Left ventricle myocardium superior (tissue), 1 donor: ENCODE measurements around the gene LRP1-AS. TPM values are rescaled to one million over a fixed set of nuclear protein-coding genes. Genes with fewer than 3 reads are reported as not detected.

ENCODE experiments used
- microRNA-seq: library from miRNA; unstranded; fragments of <30 nt; microRNA quantifications from one replicate; pipeline ENCODE4 v1.2.0, GENCODE V29; 2020; ENCODE audit warnings: borderline number of aligned reads
- total RNA-seq: library from RNA; stranded (reverse); fragmentation: NEBNext Ultra II Directional; extraction: Animal tissue kit (Norgen Biotek cat#: 25700); gene quantifications from one replicate; pipeline ENCODE4 v1.2.1, GENCODE V29; 2021
- donor health status: DM: no; HTN: yes; CAD: no; lungs with severe emphysema.

Gene LRP1-AS
- total RNA-seq, 1 donor from 2014 or later, result not detected

Small RNA genes lying within 50 kb of the gene (microRNA-seq; reads per million reads assigned to microRNA genes)
- gene MIR1228, result not detected

Other genes with a start within 250 kb of the LRP1-AS start
- not detected for gene SDR9C7, start 213.2 kb downstream of the LRP1-AS start, total RNA-seq
- gene RDH16, start 190.0 kb downstream of the LRP1-AS start, total RNA-seq, result 0.12 TPM
- gene ZBTB39, start 141.1 kb downstream of the LRP1-AS start, total RNA-seq, result 3.4 TPM
- not detected for gene TAC3, start 131.1 kb downstream of the LRP1-AS start, total RNA-seq
- gene MYO1A, start 97.5 kb downstream of the LRP1-AS start, total RNA-seq, result not detected
- gene NEMP1, start 68.8 kb downstream of the LRP1-AS start, total RNA-seq, result 3.7 TPM
- gene NAB2, start 58.5 kb downstream of the LRP1-AS start, total RNA-seq, result 10.9 TPM
- 46.1 TPM for gene STAT6, start 36.3 kb downstream of the LRP1-AS start, total RNA-seq
- 108 TPM for gene LRP1, start 19.1 kb downstream of the LRP1-AS start, total RNA-seq
- gene NXPH4, start 69.2 kb upstream of the LRP1-AS start, total RNA-seq, result 1.8 TPM
- 33.4 TPM for gene SHMT2, start 82.1 kb upstream of the LRP1-AS start, total RNA-seq
- gene STAC3, start 103.6 kb upstream of the LRP1-AS start, total RNA-seq, result 1.4 TPM